ENCODE results near the gene TMEM82.

Gene TMEM82

GRCh38 chr1:15775706-15776105, 33.4 kb downstream of the TMEM82 start:
- TF ChIP-seq, protein P1, sequence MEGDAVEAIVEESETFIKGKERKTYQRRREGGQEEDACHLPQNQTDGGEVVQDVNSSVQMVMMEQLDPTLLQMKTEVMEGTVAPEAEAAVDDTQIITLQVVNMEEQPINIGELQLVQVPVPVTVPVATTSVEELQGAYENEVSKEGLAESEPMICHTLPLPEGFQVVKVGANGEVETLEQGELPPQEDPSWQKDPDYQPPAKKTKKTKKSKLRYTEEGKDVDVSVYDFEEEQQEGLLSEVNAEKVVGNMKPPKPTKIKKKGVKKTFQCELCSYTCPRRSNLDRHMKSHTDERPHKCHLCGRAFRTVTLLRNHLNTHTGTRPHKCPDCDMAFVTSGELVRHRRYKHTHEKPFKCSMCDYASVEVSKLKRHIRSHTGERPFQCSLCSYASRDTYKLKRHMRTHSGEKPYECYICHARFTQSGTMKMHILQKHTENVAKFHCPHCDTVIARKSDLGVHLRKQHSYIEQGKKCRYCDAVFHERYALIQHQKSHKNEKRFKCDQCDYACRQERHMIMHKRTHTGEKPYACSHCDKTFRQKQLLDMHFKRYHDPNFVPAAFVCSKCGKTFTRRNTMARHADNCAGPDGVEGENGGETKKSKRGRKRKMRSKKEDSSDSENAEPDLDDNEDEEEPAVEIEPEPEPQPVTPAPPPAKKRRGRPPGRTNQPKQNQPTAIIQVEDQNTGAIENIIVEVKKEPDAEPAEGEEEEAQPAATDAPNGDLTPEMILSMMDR (IDR thresholded peaks at IDR 0.05; ENCODE audit: low read depth, low read length), result no peak
- Histone ChIP-seq H3K4me3 (ENCODE audit: low read depth, low read length) (no peak overlapping the region), H3K27me3 (ENCODE audit: insufficient read depth, low read depth, severe bottlenecking) (no peaks in the 10 kb centered on the region), H3K9me3 (ENCODE audit: severe bottlenecking) (no peaks in the 10 kb centered on the region), H3K27ac (no peak overlapping the region), H3K36me3 (peaks cover 23% of the 10 kb centered on the region)
- no peak for DNase-seq

GRCh38 chr1:15777909-15778707, 35.8 kb downstream of the TMEM82 start:
- TF ChIP-seq, protein P1 (IDR thresholded peaks at IDR 0.05; ENCODE audit: low read depth, low read length), result no peak
- Histone ChIP-seq H3K36me3 (peaks cover 11% of the 10 kb centered on the region), H3K27ac (no peak overlapping the region), H3K4me3 (ENCODE audit: low read depth, low read length) (no peak overlapping the region), H3K9me3 (ENCODE audit: severe bottlenecking) (no peaks in the 10 kb centered on the region), H3K27me3 (ENCODE audit: insufficient read depth, low read depth, severe bottlenecking) (no peaks in the 10 kb centered on the region)
- no peak for DNase-seq

GRCh38 chr1:15785683-15786082, 43.4 kb downstream of the TMEM82 start:
- no peaks in the 10 kb centered on the region for H3K27me3 ChIP-seq (ENCODE audit: insufficient read depth, low read depth, severe bottlenecking)
- no peak for DNase-seq
- H3K4me3 ChIP-seq (ENCODE audit: low read depth, low read length), result no peak overlapping the region
- H3K36me3 ChIP-seq, result peaks cover 4% of the 10 kb centered on the region
- H3K27ac ChIP-seq, result no peak overlapping the region
- no peaks in the 10 kb centered on the region for H3K9me3 ChIP-seq (ENCODE audit: severe bottlenecking)
- TF ChIP-seq, protein P1 (IDR thresholded peaks at IDR 0.05; ENCODE audit: low read depth, low read length), result no peak

DNA sequence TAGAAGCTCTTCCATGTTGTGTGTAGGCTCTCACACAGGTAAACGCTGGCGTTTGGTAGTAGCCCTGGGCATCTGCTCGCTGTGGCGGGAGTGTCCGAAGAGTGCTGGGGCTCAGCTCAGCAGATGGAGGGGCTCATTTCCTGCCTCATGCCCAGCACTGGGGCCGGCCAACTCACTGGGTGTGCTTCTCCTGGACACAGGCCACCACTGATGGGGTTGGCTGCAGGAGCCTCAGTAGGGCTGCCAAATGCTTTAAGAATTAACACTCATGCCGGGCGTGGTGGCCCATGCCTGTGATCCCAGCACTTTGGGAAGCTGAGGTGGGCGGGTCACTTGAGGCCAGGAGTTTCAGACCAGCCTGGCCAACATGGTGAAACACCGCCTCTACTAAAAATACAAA, 44.3 kb downstream of the TMEM82 start:
- H3K36me3 ChIP-seq, result peaks cover 4% of the 10 kb centered on the region
- no peaks in the 10 kb centered on the region for H3K27me3 ChIP-seq (ENCODE audit: insufficient read depth, low read depth, severe bottlenecking)
- H3K27ac ChIP-seq, result no peak overlapping the region
- H3K4me3 ChIP-seq (ENCODE audit: low read depth, low read length), result no peak overlapping the region
- no peak for DNase-seq
- TF ChIP-seq, protein P1 (IDR thresholded peaks at IDR 0.05; ENCODE audit: low read depth, low read length), result no peak
- no peaks in the 10 kb centered on the region for H3K9me3 ChIP-seq (ENCODE audit: severe bottlenecking)

DNA sequence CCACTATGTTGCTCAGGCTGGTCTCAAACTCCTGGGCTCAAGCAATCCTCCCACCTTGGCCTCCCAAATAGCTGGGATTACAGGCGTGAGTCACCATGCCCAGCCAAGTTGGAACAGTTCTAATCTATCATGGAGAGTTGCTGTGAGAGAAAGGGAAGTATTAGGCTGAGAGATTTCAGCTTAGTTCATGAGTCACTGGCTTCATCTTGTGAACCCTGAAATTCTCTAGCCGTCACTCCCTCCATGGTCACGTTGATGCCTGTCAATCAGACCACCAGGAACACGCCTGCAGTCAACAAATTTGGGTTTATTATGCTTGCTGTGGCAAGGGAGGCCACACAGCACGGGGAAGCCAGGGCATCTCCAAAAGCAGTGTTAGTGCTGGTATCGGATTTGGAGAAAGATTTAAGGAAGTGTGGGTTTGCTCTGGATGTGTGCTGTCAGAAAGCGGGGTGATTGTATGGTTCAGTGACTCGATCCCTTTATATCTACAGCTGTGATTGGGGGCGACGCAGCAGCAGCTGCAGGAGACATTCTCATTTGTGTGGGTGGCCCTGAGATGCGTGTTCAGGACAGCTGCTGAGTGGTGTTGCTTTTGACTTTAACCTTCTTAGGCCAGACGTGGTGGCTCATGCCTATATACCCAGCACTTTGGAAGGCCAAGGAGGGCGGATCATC, 46.5 kb downstream of the TMEM82 start:
- H3K27me3 ChIP-seq (ENCODE audit: insufficient read depth, low read depth, severe bottlenecking), result no peaks in the 10 kb centered on the region
- no peaks in the 10 kb centered on the region for H3K9me3 ChIP-seq (ENCODE audit: severe bottlenecking)
- no peak overlapping the region for H3K4me3 ChIP-seq (ENCODE audit: low read depth, low read length)
- H3K36me3 ChIP-seq, result peaks cover 4% of the 10 kb centered on the region
- H3K27ac ChIP-seq, result no peak overlapping the region
- TF ChIP-seq, protein P1 (IDR thresholded peaks at IDR 0.05; ENCODE audit: low read depth, low read length), result no peak
- DNase-seq, result no peak
